Aorta (tissue), 5 donors: ENCODE results near the gene MUC5AC. TPM values are rescaled to one million over a fixed set of nuclear protein-coding genes. Genes with fewer than 3 reads are reported as not detected.

Experiments used
- ATAC-seq: fragments of 200-7000 bp; cut with Tn5 transposase; one replicate; pipeline ENCODE4 v1.9.1; 2022; ENCODE audit warnings: moderate library complexity; ENCODE audit not compliant: low FRiP score
- DNase-seq, 2 donors: peaks; one replicate each; pipeline ENCODE4 v3.0.0-alpha.2; 2020
- H3K27ac ChIP-seq, 2 donors: one replicate each; pipeline ENCODE4 v1.5.1; 2013; ENCODE audit warnings: low read length in 2 of 2, mild to moderate bottlenecking in 2 of 2, moderate library complexity in 2 of 2, control low read depth in 1 of 2, inconsistent platforms in 1 of 2, low read depth in 1 of 2
- H3K27me3 ChIP-seq, 2 donors: one replicate each; pipeline ENCODE4 v1.6.1; 2013; ENCODE audit warnings: control low read depth in 1 of 2, low read length in 1 of 2, mild to moderate bottlenecking in 1 of 2, moderate library complexity in 1 of 2; ENCODE audit not compliant: insufficient read depth in 2 of 2, control insufficient read depth in 1 of 2
- H3K36me3 ChIP-seq, 2 donors: one replicate each; pipeline ENCODE4 v1.6.1; 2013; ENCODE audit warnings: control low read depth in 1 of 2, low read length in 1 of 2, mild to moderate bottlenecking in 1 of 2; ENCODE audit not compliant: insufficient read depth in 2 of 2, control insufficient read depth in 1 of 2
- H3K4me1 ChIP-seq, 2 donors: one replicate each; pipeline ENCODE4 v1.6.1; 2013; ENCODE audit warnings: low read length in 2 of 2, control low read depth in 1 of 2, mild to moderate bottlenecking in 1 of 2, moderate library complexity in 1 of 2; ENCODE audit not compliant: insufficient read depth in 2 of 2, control insufficient read depth in 1 of 2
- H3K4me3 ChIP-seq, 2 donors: one replicate each; pipeline ENCODE4 v1.5.1; 2013; ENCODE audit warnings: low read length in 2 of 2, control low read depth in 1 of 2, mild to moderate bottlenecking in 1 of 2
- H3K9me3 ChIP-seq: one replicate; pipeline ENCODE4 v1.6.1; 2013; ENCODE audit warnings: mild to moderate bottlenecking, low read length; ENCODE audit not compliant: control insufficient read depth
- WGBS, 2 donors: extraction: QIAGEN DNeasy Blood & Tissue Kit; methylation state at CpG; one replicate each; pipeline ENCODE4 v1.1.7; 2013; 5-methylcytosine and 5-hydroxymethylcytosine counted together
- intact Hi-C, 2 donors: fragments of 100-400 bp; cut with DNase I; formaldehyde crosslinking; loops; one replicate each; pipeline versions ENCODE4 v1.14.2 to v1.15.0; 2022
- polyA plus RNA-seq, 2 donors: library from polyadenylated mRNA; stranded (reverse); fragments of 200-250 nt; gene quantifications; one replicate each; pipeline ENCODE4 v1.2.3, GENCODE V29; 2013
- total RNA-seq, 2 donors: library from RNA; stranded (reverse); fragmentation: NEBNext Ultra II Directional; extraction: Animal tissue kit (Norgen Biotek cat#: 25700); gene quantifications; one replicate each; pipeline ENCODE4 v1.2.1, GENCODE V29; 2021
- donor health status: healthy with polysubstance abuse.
- donor health status: Bipolar disorder and iron deficiency.
- donor health status: DM: no; HTN: no; CAD: no.
- donor health status: DM: no; HTN: no; CAD: no.
- donor health status: DM: yes; HTN: yes; CAD: no.

MUC5AC gene
- total and polyA plus RNA-seq, 4 donors, result 0.05 TPM; not detected in 3

DNA sequence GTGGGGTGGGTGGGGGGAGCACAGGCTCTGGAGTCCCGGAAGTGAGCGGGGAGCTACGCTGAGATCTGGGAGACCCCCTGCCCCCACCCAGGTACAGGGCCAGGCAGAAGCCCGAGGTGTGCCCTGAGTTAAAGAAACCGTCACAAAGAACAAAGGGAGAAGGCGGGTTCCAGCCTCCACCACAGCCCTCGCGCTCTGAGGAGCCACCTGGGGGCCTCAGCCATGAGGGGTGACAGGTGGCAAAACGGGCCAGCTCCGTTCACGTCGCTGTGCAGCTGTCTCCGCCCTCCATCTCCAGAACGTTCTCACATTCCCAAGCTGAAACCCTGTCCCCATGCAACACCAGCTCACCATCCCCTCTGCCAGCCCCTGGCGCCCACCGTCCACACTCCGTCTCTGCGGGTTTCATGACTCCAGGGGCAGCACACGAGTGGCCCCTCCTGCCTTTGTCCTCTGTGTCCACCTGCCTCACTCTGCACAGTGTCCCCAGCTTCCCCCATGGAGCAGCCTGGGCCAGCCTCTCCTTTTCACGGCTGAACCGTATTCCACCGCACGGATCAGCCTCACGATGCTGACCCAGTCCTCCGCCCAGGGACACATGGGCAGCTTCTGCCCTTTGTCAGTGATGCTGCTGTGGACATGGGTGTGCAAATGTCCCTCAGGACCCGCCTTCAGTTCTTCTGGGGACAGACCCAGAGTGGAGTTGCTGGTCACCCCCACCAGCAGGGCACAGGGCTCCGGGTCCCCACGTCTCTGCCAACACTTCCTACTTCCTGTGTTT is 63.4 kb downstream of the MUC5AC start:
- H3K27me3 ChIP-seq, result no peaks in the 10 kb centered on the region
- H3K4me3 ChIP-seq, result no peak overlapping the region
- intact Hi-C loops, result no loop called here
- no peaks in the 10 kb centered on the region for H3K9me3 ChIP-seq
- no peaks in the 10 kb centered on the region for H3K4me1 ChIP-seq
- ATAC-seq, result no peak
- peak in 1 of 2 donors; percentile 43 for DNase-seq
- 56 to 64% methylated on average over 27 to 28 of the region's 28 CpGs for WGBS, 2 donors
- H3K36me3 ChIP-seq, result no peaks in the 10 kb centered on the region
- H3K27ac ChIP-seq, result no peak overlapping the region

DNA sequence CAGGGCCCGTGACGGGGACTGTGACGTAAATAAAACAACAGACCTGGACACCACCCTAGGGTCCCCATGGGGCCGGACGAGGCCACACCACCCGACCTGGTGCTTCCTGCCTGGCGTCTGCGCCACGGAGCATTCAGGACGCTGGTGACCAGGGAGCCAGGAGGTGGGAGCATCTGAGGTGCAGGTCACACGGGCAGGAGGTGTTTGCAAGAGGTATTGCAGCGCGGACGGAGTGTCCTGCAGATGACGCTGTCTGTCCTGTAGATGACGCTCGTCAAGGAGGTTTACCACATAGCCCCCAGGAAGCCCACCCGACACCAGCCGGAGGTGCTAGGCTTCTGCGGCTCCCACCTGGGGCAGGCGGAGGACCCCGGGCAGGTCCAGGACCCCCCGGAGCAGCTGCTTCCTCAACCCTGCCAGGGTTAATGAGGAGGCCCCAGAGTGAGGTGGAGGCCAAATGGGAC is 64.1 kb downstream of the MUC5AC start:
- no peak overlapping the region for H3K4me3 ChIP-seq
- no peak overlapping the region for H3K27ac ChIP-seq
- H3K9me3 ChIP-seq, result no peaks in the 10 kb centered on the region
- DNase-seq (peak; percentile 40 to 65), ATAC-seq (no peak)
- no peaks in the 10 kb centered on the region for H3K27me3 ChIP-seq
- 76 to 79% methylated on average over 23 of the region's 23 CpGs for WGBS, 2 donors
- H3K36me3 ChIP-seq, result no peaks in the 10 kb centered on the region
- intact Hi-C loops, result no loop called here
- no peaks in the 10 kb centered on the region for H3K4me1 ChIP-seq

DNA sequence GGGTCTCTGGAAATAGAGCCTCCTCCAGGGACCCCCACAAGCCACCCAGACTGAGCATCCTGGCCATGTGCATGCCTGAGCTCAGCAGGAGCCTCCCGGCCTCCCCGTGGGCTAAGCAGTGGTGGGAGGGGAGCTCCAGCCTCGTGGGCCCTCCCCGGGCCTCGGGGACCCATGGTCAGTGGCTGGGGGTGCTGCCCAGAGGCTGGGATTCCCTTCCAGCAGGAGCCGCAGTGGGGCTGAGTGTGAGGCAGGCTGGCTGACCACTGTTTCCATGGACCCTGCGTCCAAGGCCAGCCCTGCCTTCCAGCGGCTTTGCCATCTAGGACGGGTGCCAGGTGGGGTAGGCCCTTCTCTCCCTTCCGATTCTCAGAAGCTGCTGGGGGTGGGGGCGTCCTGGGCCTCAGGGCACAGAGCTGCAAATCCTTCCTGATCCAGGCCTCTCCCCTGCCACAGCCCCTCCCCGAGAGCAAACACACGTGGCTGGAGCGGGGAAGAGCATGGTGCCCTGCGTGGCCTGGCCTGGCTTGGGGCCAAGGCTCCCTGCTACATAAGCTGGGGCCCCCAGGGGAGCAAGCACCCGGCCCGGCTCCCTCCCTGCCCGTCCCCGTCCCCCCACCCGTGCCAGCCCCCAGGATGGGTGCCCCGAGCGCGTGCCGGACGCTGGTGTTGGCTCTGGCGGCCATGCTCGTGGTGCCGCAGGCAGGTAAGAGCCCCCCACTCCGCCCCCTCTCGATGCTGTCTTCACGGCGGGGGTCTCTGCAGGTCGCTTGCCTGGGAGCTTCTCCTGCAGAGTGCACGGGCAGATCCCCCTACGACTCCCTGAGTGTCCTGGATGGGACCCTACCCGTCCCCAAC is 65.0 kb downstream of the MUC5AC start, which contains the start of gene MUC5B:
Gene MUC5B (plus strand): TSS at position 576 of the 855 bp plus-strand sequence. CDS start 58 bp downstream, at position 634.
- Histone ChIP-seq H3K4me1 (no peaks in the 10 kb centered on the region), H3K36me3 (no peaks in the 10 kb centered on the region), H3K9me3 (no peaks in the 10 kb centered on the region), H3K4me3 (no peak within 1 kb of the TSS), H3K27me3 (no peaks in the 10 kb centered on the region), H3K27ac (no peak within 1 kb of the TSS)
- 59 to 62% methylated on average over 29 to 36 of the region's 36 CpGs for WGBS, 2 donors
- peak; percentile 43 to 68 for DNase-seq
- intact Hi-C loops, result no loop called here
- no peak for ATAC-seq

DNA sequence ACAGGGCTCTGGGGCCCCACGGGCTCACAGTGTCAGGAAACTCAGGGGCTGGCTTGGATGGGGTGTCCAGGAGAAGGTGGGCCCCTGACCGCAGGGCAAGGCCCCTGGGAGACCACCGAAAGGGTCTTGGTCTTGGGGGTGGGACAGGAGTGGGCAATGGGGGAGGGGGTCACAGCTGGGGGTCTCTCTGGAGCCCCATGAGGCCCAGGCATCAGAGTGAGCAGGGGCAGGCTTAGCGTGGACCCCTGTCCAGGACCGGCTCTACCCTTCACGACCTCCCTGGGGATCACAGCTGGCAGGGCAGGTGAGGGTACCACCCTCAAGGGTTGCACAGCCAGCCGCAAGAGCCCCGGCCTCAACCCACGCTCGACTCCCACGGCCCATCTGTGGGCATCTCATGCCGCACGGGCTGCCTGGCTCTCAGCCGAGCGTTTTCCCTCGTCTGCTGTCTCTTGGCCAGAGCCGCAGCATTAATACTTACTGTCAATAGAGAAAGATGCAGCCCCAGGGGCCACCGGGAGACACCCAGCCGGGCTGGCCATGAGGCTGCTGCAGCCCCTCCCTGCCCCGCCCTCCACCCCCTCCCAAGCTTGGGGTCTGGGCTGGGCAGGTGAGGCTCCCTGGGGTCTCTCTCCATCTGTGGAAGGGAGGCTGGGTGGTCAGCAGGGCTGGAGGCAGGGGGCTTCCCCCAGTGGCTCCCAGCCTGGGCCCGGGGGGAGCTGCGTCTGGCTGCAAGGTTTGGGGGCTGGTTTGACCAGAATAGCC is 65.8 kb downstream of the MUC5AC start:
- Histone ChIP-seq H3K9me3 (no peaks in the 10 kb centered on the region), H3K27ac (no peak overlapping the region), H3K4me3 (no peak overlapping the region), H3K36me3 (no peaks in the 10 kb centered on the region), H3K4me1 (no peaks in the 10 kb centered on the region), H3K27me3 (no peaks in the 10 kb centered on the region)
- DNase-seq, result peak; percentile 38 to 72
- intact Hi-C loops, result no loop called here
- 64 to 66% methylated on average over 22 of the region's 22 CpGs for WGBS, 2 donors
- no peak for ATAC-seq

DNA sequence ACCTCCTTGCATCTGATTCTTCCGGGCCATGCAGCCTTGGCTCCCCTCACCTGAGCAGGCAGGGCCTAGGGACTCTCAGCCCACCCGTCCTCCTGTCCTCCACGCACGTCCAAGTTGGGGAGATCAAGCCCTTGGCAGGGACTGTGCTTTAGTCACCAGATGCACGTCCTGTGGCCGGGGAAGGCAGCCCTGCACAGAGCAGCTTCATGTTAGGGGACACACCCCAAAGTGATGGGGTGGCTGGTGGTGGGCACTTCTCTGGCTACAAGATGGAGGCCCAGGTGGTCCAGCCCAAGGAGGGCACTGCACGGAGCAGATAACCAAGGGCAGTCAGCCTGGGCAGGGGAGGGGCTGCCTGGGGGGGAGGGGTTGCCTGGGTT is 66.3 kb downstream of the MUC5AC start:
- no peaks in the 10 kb centered on the region for H3K36me3 ChIP-seq
- H3K4me3 ChIP-seq, result no peak overlapping the region
- intact Hi-C loops, result no loop called here
- H3K9me3 ChIP-seq, result no peaks in the 10 kb centered on the region
- H3K27me3 ChIP-seq, result no peaks in the 10 kb centered on the region
- no peak for ATAC-seq
- DNase-seq, result peak in 1 of 2 donors; percentile 70
- H3K27ac ChIP-seq, result no peak overlapping the region
- 31% methylated on average over 7 of the region's 7 CpGs for WGBS, 2 donors
- no peaks in the 10 kb centered on the region for H3K4me1 ChIP-seq

DNA sequence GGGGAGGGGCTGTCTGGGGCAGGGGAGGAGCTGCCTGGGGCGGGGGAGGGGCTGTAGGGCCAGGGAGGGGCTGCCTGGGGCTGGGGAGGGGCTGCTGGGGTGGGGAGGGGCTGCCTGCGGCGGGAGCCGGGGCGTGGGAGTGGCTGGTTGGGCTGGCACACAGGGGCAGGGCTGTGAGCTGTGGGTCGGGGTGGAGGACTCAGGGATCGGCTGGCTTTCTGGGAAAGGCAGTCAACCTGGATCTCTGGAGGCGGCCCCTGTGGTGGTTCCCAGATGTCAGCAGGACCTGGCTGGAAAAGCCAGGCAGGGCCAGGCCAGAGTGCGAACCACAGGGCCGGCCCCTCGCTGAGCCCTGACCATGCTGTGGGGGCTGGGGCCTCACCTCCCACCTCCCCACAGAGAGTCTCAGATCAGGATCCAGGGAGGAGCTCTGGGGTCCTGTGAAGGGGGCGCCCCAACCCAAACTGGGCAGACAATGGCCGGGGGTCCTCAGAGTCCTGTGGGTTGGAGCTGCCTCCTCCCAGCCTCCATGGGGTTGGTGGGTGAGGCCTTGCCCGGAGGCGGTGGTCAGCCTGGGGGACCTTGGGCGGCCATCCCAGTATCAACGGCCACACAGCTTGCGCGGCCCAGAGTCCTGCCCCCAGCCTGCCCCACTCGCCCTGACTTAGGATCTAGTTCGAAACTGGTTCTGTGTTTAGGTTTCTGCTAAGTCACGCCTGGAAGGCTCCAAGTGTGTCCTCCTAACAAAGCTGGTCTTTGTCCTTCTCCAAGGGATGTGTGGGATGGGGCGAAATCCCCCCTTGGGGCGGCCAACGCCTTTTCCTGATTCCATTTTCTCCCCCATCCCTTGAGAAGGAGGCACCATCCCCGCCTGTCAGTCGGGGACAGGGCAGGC is 67.0 kb downstream of the MUC5AC start:
- peak; percentile 35 to 70 for DNase-seq
- 60 to 69% methylated on average over 25 to 27 of the region's 27 CpGs for WGBS, 2 donors
- no peaks in the 10 kb centered on the region for H3K36me3 ChIP-seq
- H3K9me3 ChIP-seq, result no peaks in the 10 kb centered on the region
- H3K27ac ChIP-seq, result no peak overlapping the region
- H3K4me1 ChIP-seq, result no peaks in the 10 kb centered on the region
- H3K4me3 ChIP-seq, result no peak overlapping the region
- intact Hi-C loops, result no loop called here
- no peaks in the 10 kb centered on the region for H3K27me3 ChIP-seq
- no peak for ATAC-seq

DNA sequence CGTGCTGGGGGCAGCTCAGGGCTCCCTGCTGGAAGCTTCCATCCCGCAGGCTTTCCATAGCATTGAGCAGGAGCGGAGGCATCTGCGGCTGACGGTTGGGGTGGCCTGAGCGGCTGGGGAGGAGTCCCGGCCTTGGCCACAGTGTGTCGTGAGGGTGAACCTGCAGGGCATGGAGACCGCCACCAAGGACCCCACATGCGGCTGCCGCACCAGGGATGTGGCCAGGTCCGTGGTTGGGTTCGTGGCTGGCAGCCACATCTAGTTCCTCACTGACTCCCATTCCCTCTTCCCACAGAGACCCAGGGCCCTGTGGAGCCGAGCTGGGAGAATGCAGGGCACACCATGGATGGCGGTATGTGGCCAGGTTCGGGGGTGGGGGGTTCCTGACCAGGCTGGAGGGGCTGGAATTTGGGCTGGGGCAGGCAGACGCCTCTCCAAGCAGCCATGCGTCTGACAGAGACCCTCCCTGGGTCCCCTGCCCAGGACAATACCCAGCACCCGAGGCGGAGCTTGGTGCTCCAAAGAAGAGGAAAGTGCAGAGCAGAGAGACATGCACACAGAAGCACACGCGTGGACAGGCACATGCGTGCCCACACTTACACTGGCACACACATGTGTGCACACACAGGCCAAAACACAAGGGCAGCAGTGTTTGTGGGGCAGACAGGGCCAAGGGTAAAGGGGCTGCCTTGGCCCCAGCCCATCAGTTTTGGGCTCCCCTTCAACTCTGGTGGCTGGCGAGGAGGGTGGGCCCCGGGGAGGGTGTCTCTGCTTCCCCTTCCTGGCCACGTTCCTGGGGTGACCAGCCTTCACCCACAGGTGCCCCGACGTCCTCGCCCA is 67.9 kb downstream of the MUC5AC start:
- Histone ChIP-seq H3K27ac (no peak overlapping the region), H3K9me3 (no peaks in the 10 kb centered on the region), H3K4me3 (no peak overlapping the region), H3K27me3 (no peaks in the 10 kb centered on the region), H3K36me3 (no peaks in the 10 kb centered on the region), H3K4me1 (no peaks in the 10 kb centered on the region)
- intact Hi-C loops, result no loop called here
- WGBS, 2 donors, result 83% methylated on average over 29 of the region's 29 CpGs
- ATAC-seq, result no peak
- DNase-seq, result peak; percentile 38 to 69
